HL-60/S4 (cell line): ENCODE data around the gene FAM89B.
"Not testable (repeated sequence)": the region's sequence is repeated elsewhere in the genome, so short reads cannot be mapped to it uniquely, and the experiment has no call there.

ENCODE experiments used
- in situ Hi-C: fragments of 300-500 bp; cut with MboI; formaldehyde crosslinking; loops from 2 replicates; pipeline ENCODE4 v1.14.3; 2022; ENCODE audit warnings: low sequenced_read_pairs

FAM89B gene

GRCh38 chr11:65556470-65557279, 15.7 kb upstream of the FAM89B start:
- in situ Hi-C loops, result no loop called here

- in situ Hi-C loops, result no loop called here
Observed at GRCh38 chr11:65557280-65558001, 14.9 kb upstream of the FAM89B start.

- in situ Hi-C loops, result no loop called here
Observed at GRCh38 chr11:65558002-65558929, 14.1 kb upstream of the FAM89B start, which contains the start of gene LTBP3. TSS of gene LTBP3 (minus strand) at chr11:65558359. CDS start at chr11:65557959, 400 bp downstream.

- in situ Hi-C loops, result no loop called here
Observed at GRCh38 chr11:65558930-65559509, 13.3 kb upstream of the FAM89B start.

- in situ Hi-C loops, result no loop called here
Observed at GRCh38 chr11:65559535-65559934, 12.8 kb upstream of the FAM89B start.

GRCh38 chr11:65559951-65560537, 12.3 kb upstream of the FAM89B start:
- in situ Hi-C loops, result no loop called here

- in situ Hi-C loops, result no loop called here
Observed at GRCh38 chr11:65560555-65561418, 11.6 kb upstream of the FAM89B start.

GRCh38 chr11:65562020-65562419, 10.3 kb upstream of the FAM89B start:
- in situ Hi-C loops, result no loop called here

- in situ Hi-C loops, result no loop called here
Observed at GRCh38 chr11:65562788-65563187, 9.6 kb upstream of the FAM89B start.

GRCh38 chr11:65563601-65564000, 8.7 kb upstream of the FAM89B start:
- in situ Hi-C loops, result no loop called here

- in situ Hi-C loops, result not testable (repeated sequence)
Observed at GRCh38 chr11:65564879-65565559, 7.3 kb upstream of the FAM89B start.

GRCh38 chr11:65565624-65566453, 6.5 kb upstream of the FAM89B start:
- in situ Hi-C loops, result no loop called here

- in situ Hi-C loops, result no loop called here
Observed at GRCh38 chr11:65569164-65569972, 3.0 kb upstream of the FAM89B start.

GRCh38 chr11:65569973-65570918, 2.1 kb upstream of the FAM89B start, which contains the start of gene ZNRD2:
TSS of gene ZNRD2 (plus strand) at chr11:65570477. CDS start at chr11:65570492, 15 bp downstream.
- in situ Hi-C loops, result no loop called here

- in situ Hi-C loops, result no loop called here
Observed at GRCh38 chr11:65571420-65571819, 918 bp upstream of the FAM89B start.

GRCh38 chr11:65571940-65572339, 398 bp upstream of the FAM89B start:
- in situ Hi-C loops, result no loop called here
